DND-41 (cell line): Measurements from ENCODE around the gene ACADL.

Experiments used
- CTCF ChIP-seq: IDR thresholded peaks from 2 replicates; pipeline ENCODE4 v1.5.1; 2012; ENCODE audit warnings: borderline replicate concordance, low read length, moderate library complexity, mild to moderate bottlenecking; ENCODE audit not compliant: poor library complexity, severe bottlenecking; ENCODE audit errors: extremely low read depth
- EZH2 ChIP-seq: IDR thresholded peaks from 3 replicates; pipeline ENCODE4 v1.6.1; 2012; ENCODE audit warnings: borderline replicate concordance, low read depth, mild to moderate bottlenecking, moderate library complexity, low read length, inconsistent platforms; ENCODE audit not compliant: severe bottlenecking

GRCh38 chr2:210259687-210260086, 34.4 kb upstream of the ACADL start:
- TF ChIP-seq CTCF (no peak), EZH2 (no peak)
